Tibial nerve (tissue), 4 donors: Measurements from ENCODE around the gene RIBC2. TPM values are rescaled to one million over a fixed set of nuclear protein-coding genes. Genes with fewer than 3 reads are reported as not detected.
A peak's percentile ranks its signal among the peaks of the same experiment; 100 is the strongest.

Source experiments
- DNase-seq, 2 donors: peaks; one replicate each; pipeline ENCODE4 v3.0.0-alpha.2; 2019; ENCODE audit warnings: low spot score in 2 of 2
- H3K27ac ChIP-seq, 4 donors: fragments of 200-600 bp; sonication (generic) in 3 of 4; one replicate each; pipeline ENCODE4 v1.5.1; 2017 to 2019; ENCODE audit warnings: mild to moderate bottlenecking in 1 of 4
- H3K27me3 ChIP-seq, 2 donors: fragments of 200-600 bp; sonication (generic) in 1 of 2; one replicate each; pipeline versions ENCODE4 v1.5.1 to v1.6.0; 2017 to 2019
- H3K36me3 ChIP-seq, 3 donors: fragments of 200-600 bp; sonication (generic); one replicate each; pipeline ENCODE4 v1.5.1; 2018 to 2019
- H3K4me1 ChIP-seq, 4 donors: fragments of 200-600 bp; sonication (generic) in 3 of 4; one replicate each; pipeline ENCODE4 v1.5.1; 2017 to 2019
- H3K4me3 ChIP-seq, 4 donors: fragments of 200-600 bp; sonication (generic) in 3 of 4; one replicate each; pipeline ENCODE4 v1.5.1; 2017 to 2019; ENCODE audit warnings: mild to moderate bottlenecking in 1 of 4, moderate library complexity in 1 of 4
- H3K9me3 ChIP-seq, 4 donors: fragments of 200-600 bp; sonication (generic) in 3 of 4; one replicate each; pipeline ENCODE4 v1.5.1; 2017 to 2019
- CTCF ChIP-seq, 5 experiments: fragments of 200-600 bp in 3 of 5; fragments of 450-650 bp in 2 of 5; sonication (generic) in 3 of 5; IDR thresholded peaks; one replicate each; pipeline ENCODE4 v1.5.1; 2016 to 2019; ENCODE audit warnings: antibody characterized with exemption in 5 of 5, mild to moderate bottlenecking in 3 of 5, moderate library complexity in 2 of 5
- EP300 ChIP-seq, 2 donors: sonication (generic); formaldehyde crosslinking; IDR thresholded peaks; one replicate each; pipeline ENCODE4 v1.6.1; 2017; ENCODE audit warnings: antibody characterized with exemption in 2 of 2, mild to moderate bottlenecking in 1 of 2
- POLR2A ChIP-seq, 2 donors: fragments of 450-650 bp; IDR thresholded peaks; one replicate each; pipeline ENCODE4 v1.6.1; 2017; ENCODE audit warnings: antibody characterized with exemption in 2 of 2, mild to moderate bottlenecking in 2 of 2, moderate library complexity in 2 of 2
- WGBS, 2 donors: methylation state at CpG; one replicate each; pipeline ENCODE4 v1.1.5; 2018; 5-methylcytosine and 5-hydroxymethylcytosine counted together
- total RNA-seq, 4 donors: library from RNA; depleted of rRNA; stranded (reverse); fragments of >200 nt; gene quantifications; one replicate each; pipeline ENCODE4 v1.1.0, GENCODE V29; 2016

Gene RIBC2
- total RNA-seq, 4 donors from 2014 or later: 0.42 TPM; not detected in 3

- H3K9me3 ChIP-seq: no peaks in the 10 kb centered on the region
- H3K4me3 ChIP-seq: no peak overlapping the region
- H3K27me3 ChIP-seq: no peaks in the 10 kb centered on the region
- TF ChIP-seq EP300 (IDR thresholded peaks at IDR 0.05) (peak in 1 of 2 donors; percentile 89), CTCF (IDR thresholded peaks at IDR 0.05) (no peak)
- H3K36me3 ChIP-seq: no peaks in the 10 kb centered on the region
- peak overlapping the region in 2 of 4 donors; percentile 72 to 78 for H3K27ac ChIP-seq
- 44 to 55% methylated on average over 11 of the region's 11 CpGs for WGBS, 2 donors
- peaks cover 0 to 51% (median 9%) of the 10 kb centered on the region in 4 donors for H3K4me1 ChIP-seq
- peak; percentile 63 to 69 for DNase-seq
Measured at GRCh38 chr22:45478108-45478771, 64.7 kb downstream of the RIBC2 start.

GRCh38 chr22:45480717-45481116 lies 67.2 kb downstream of the RIBC2 start:
- Histone ChIP-seq H3K4me3 (no peak overlapping the region), H3K4me1 (peaks cover 0 to 49% (median 8%) of the 10 kb centered on the region in 4 donors), H3K27me3 (no peaks in the 10 kb centered on the region), H3K9me3 (no peaks in the 10 kb centered on the region), H3K27ac (no peak overlapping the region), H3K36me3 (no peaks in the 10 kb centered on the region)
- 83 to 91% methylated on average over 3 of the region's 3 CpGs for WGBS, 2 donors
- no peak for TF ChIP-seq POLR2A (IDR thresholded peaks at IDR 0.05)
- TF ChIP-seq CTCF (IDR thresholded peaks at IDR 0.05): no peak
- no peak for TF ChIP-seq EP300 (IDR thresholded peaks at IDR 0.05)
- DNase-seq: no peak

- H3K9me3 ChIP-seq: no peaks in the 10 kb centered on the region
- H3K4me3 ChIP-seq: no peak overlapping the region
- H3K27ac ChIP-seq: no peak overlapping the region
- no peak for TF ChIP-seq CTCF (IDR thresholded peaks at IDR 0.05)
- TF ChIP-seq POLR2A (IDR thresholded peaks at IDR 0.05): no peak
- TF ChIP-seq EP300 (IDR thresholded peaks at IDR 0.05): no peak
- WGBS, 2 donors: 60 to 66% methylated on average over 5 of the region's 5 CpGs
- no peaks in the 10 kb centered on the region for H3K36me3 ChIP-seq
- DNase-seq: no peak
- no peaks in the 10 kb centered on the region for H3K27me3 ChIP-seq
- peaks cover 0 to 47% (median 1%) of the 10 kb centered on the region in 4 donors for H3K4me1 ChIP-seq
Measured at GRCh38 chr22:45481661-45482060, 68.2 kb downstream of the RIBC2 start.

Other genes starting within 250 kb of the RIBC2 start
- 10 to 100 TPM; 38.9 to 96.9 (median 72.0) TPM for gene NUP50, start 249.8 kb upstream of the RIBC2 start, total RNA-seq
- gene KIAA0930, start 172.8 kb upstream of the RIBC2 start, total RNA-seq: 10 to 100 TPM; 51.6 to 64.9 (median 62.0) TPM
- gene UPK3A, start 128.7 kb upstream of the RIBC2 start, total RNA-seq: not detected
- 100 to 1,000 TPM in 2 of 4 donors, 10 to 100 TPM in 2; 16.8 to 171 (median 83.2) TPM for gene FAM118A, start 103.8 kb upstream of the RIBC2 start, total RNA-seq
- not detected for gene SMC1B, start 94 bp upstream of the RIBC2 start, total RNA-seq
- 1,000 to 10,000 TPM in 1 of 4 donors, 100 to 1,000 TPM in 3; 172 to 1,145 (median 351) TPM for gene FBLN1, start 89.2 kb downstream of the RIBC2 start, total RNA-seq